Chondrocyte (in vitro differentiated cells): ENCODE results near the gene ANKRD30A. TPM values are rescaled to one million over a fixed set of nuclear protein-coding genes. Genes with fewer than 3 reads are reported as not detected.
"Not testable (repeated sequence)": the region's sequence is repeated elsewhere in the genome, so short reads cannot be mapped to it uniquely, and the experiment has no call there.

ENCODE experiments used
- DNase-seq: peaks from one replicate; pipeline ENCODE4 v3.0.0; 2021; ENCODE audit warnings: mixed read lengths, low spot score
- H3K27ac Mint-ChIP-seq: one replicate; pipeline ENCODE4 v1.8.0; 2021; ENCODE audit warnings: mild to moderate bottlenecking, moderate library complexity, mixed read lengths; ENCODE audit not compliant: unreplicated experiment
- H3K27me3 Mint-ChIP-seq: 2 replicates; pipeline ENCODE4 v1.8.0; 2021; ENCODE audit warnings: low read depth, mixed read lengths
- H3K36me3 Mint-ChIP-seq: 2 replicates; pipeline ENCODE4 v1.8.0; 2021; ENCODE audit warnings: low read depth, mixed read lengths
- H3K4me1 Mint-ChIP-seq: 2 replicates; pipeline ENCODE4 v1.8.0; 2021; ENCODE audit warnings: low read depth, mild to moderate bottlenecking, mixed read lengths
- H3K4me3 Mint-ChIP-seq: one replicate; pipeline ENCODE4 v1.8.0; 2021; ENCODE audit warnings: mild to moderate bottlenecking, moderate library complexity, mixed read lengths; ENCODE audit not compliant: unreplicated experiment
- H3K9me3 Mint-ChIP-seq: 2 replicates; pipeline ENCODE4 v1.8.0; 2021; ENCODE audit warnings: low read depth, mixed read lengths
- long read RNA-seq: library from polyadenylated mRNA; stranded (forward); transcript quantifications from one replicate; pipeline ENCODE4 v2.0.0, GENCODE V29; 2021
- total RNA-seq: library from RNA; stranded (reverse); gene quantifications from 3 replicates; pipeline ENCODE4 v1.2.1, GENCODE V29; 2021
- TF ChIP-seq, protein P1 (sequence below): fragments of 200-600 bp; sonication (generic); IDR thresholded peaks from 2 replicates; pipeline ENCODE4 v1.5.0; 2021; ENCODE audit warnings: antibody characterized with exemption, mild to moderate bottlenecking, moderate library complexity

Gene ANKRD30A, protein sequence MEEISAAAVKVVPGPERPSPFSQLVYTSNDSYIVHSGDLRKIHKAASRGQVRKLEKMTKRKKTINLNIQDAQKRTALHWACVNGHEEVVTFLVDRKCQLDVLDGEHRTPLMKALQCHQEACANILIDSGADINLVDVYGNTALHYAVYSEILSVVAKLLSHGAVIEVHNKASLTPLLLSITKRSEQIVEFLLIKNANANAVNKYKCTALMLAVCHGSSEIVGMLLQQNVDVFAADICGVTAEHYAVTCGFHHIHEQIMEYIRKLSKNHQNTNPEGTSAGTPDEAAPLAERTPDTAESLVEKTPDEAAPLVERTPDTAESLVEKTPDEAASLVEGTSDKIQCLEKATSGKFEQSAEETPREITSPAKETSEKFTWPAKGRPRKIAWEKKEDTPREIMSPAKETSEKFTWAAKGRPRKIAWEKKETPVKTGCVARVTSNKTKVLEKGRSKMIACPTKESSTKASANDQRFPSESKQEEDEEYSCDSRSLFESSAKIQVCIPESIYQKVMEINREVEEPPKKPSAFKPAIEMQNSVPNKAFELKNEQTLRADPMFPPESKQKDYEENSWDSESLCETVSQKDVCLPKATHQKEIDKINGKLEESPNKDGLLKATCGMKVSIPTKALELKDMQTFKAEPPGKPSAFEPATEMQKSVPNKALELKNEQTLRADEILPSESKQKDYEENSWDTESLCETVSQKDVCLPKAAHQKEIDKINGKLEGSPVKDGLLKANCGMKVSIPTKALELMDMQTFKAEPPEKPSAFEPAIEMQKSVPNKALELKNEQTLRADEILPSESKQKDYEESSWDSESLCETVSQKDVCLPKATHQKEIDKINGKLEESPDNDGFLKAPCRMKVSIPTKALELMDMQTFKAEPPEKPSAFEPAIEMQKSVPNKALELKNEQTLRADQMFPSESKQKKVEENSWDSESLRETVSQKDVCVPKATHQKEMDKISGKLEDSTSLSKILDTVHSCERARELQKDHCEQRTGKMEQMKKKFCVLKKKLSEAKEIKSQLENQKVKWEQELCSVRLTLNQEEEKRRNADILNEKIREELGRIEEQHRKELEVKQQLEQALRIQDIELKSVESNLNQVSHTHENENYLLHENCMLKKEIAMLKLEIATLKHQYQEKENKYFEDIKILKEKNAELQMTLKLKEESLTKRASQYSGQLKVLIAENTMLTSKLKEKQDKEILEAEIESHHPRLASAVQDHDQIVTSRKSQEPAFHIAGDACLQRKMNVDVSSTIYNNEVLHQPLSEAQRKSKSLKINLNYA (N-terminal part only)
- total RNA-seq, result not detected in 3 replicates
- long read RNA-seq, result 0 reads

DNA sequence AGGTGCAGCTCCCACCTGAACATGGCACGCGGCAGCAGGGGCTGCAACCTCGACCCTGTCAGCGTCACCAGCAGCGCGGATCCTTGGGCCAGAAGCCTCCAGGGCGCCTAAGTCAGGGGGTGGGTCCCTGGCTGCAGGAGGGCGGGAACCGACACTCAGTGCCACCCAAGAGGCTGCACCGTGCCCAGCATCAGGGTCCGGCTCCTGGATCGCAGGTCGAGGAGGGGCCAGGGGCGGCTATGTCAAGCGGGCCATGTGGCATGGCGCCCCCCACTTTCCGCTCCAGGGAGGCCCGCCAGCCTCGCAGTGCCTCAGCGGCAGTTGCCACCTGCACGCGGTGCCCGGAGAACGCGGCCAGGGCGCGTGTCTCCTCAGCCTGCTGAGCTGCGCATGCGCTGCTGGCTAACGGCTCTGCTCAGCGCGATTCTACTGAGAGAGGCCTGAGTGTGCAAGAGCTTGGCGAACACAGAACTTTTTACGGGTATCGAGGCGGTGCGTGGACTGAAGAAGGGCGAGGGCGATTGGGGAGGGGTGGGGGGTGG is at the start of gene ANKRD30A:
TSS of gene ANKRD30A (plus strand) at position 408 of the 542 bp plus-strand sequence. CDS start 190 bp downstream, outside the sequence.
- no peaks in the 10 kb centered on the region for H3K36me3 Mint-ChIP-seq
- H3K9me3 Mint-ChIP-seq, result peaks cover 6% of the 10 kb centered on the region
- TF ChIP-seq, protein P1, sequence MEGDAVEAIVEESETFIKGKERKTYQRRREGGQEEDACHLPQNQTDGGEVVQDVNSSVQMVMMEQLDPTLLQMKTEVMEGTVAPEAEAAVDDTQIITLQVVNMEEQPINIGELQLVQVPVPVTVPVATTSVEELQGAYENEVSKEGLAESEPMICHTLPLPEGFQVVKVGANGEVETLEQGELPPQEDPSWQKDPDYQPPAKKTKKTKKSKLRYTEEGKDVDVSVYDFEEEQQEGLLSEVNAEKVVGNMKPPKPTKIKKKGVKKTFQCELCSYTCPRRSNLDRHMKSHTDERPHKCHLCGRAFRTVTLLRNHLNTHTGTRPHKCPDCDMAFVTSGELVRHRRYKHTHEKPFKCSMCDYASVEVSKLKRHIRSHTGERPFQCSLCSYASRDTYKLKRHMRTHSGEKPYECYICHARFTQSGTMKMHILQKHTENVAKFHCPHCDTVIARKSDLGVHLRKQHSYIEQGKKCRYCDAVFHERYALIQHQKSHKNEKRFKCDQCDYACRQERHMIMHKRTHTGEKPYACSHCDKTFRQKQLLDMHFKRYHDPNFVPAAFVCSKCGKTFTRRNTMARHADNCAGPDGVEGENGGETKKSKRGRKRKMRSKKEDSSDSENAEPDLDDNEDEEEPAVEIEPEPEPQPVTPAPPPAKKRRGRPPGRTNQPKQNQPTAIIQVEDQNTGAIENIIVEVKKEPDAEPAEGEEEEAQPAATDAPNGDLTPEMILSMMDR, result no peak
- H3K27me3 Mint-ChIP-seq, result no peaks in the 10 kb centered on the region
- no peak for DNase-seq
- H3K4me1 Mint-ChIP-seq, result no peaks in the 10 kb centered on the region
- H3K4me3 Mint-ChIP-seq, result no peak within 1 kb of the TSS
- no peak within 1 kb of the TSS for H3K27ac Mint-ChIP-seq

DNA sequence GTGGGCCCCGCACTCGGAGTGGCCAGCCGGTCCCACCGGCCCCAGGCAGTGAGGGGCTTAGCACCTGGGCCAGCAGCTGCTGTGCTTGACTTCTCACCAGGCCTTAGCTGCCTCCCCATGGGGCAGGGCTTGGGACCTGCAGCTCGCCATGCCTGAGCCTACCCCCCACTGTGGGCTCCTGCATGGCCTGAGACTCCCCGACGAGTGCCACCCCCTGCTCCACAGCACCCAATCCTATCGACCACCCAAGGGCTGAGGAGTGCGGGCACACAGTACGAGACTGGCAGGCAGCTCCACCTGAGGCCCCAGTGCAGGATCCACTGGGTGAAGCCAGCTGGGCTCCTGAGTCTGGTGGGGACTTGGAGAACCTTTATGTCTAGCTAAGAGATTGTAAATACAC is 49.3 kb upstream of the ANKRD30A start:
- not testable (repeated sequence) for H3K4me1 Mint-ChIP-seq, H3K36me3 Mint-ChIP-seq, H3K27ac Mint-ChIP-seq, H3K4me3 Mint-ChIP-seq, DNase-seq, H3K27me3 Mint-ChIP-seq
- peaks cover 34% of the 10 kb centered on the region for H3K9me3 Mint-ChIP-seq

DNA sequence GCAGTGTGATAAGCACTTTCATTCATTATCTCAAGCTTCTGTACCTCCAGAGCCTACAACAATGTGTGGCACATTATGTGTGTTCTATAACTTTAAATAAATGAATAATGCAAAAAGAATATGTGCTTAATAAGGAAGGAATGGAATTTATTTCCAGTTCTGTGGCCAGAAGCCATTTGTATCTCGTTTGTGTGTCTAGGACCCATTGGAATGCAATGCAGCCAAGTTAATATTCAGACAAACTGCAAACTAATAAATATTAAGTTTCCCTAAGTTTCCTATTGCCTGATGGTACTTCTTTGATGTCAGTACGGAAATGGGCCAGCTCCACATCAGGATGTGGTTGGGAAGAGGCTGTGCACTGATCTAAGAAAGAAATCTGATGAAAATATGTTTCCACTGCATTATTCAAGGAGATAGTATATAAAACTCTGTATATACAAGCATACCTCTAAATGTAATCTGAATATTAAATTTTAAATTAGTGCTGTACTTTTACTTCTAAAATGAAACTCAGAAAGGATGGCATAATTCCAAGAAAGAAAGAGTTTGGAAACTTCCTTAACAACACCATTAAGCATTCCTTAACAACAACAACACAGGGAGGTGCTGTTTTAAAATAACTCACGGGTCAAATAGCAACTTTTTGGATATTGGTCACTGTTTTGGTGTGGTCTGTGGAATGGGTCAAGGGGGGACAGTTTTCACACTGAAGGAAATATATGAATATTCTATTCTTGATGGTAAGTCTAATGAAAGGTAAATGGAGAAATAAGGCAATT is 29.4 kb upstream of the ANKRD30A start:
- TF ChIP-seq, protein P1, result no peak
- Mint-ChIP-seq H3K27me3 (no peaks in the 10 kb centered on the region), H3K36me3 (no peaks in the 10 kb centered on the region), H3K4me3 (no peak overlapping the region), H3K4me1 (no peaks in the 10 kb centered on the region), H3K9me3 (peaks cover 57% of the 10 kb centered on the region), H3K27ac (no peak overlapping the region)
- no peak for DNase-seq

DNA sequence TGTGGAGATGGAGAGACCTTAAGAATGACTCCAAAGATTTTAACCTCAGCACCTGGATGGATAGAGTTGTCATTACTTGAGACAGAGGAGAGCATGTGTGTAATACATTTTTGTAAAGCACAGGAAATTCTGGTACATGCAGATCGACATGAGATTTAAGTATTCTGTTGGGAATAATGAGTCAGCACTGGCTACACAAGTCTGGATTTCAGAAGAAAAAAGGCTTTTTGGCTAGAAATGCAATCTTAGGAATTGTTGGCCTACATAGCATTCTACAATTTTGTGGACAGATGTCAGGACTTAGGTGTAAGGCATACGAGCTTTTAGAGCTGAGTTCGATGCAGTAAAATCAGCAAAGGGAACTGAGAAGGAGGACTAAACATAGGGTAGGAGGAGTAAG is 24.1 kb upstream of the ANKRD30A start:
- H3K9me3 Mint-ChIP-seq, result peaks cover 42% of the 10 kb centered on the region
- no peaks in the 10 kb centered on the region for H3K27me3 Mint-ChIP-seq

More for the DNA sequence above, 24.1 kb upstream of the ANKRD30A start:
- no peak overlapping the region for H3K4me3 Mint-ChIP-seq
- no peaks in the 10 kb centered on the region for H3K36me3 Mint-ChIP-seq
- H3K4me1 Mint-ChIP-seq, result no peaks in the 10 kb centered on the region
- H3K27ac Mint-ChIP-seq, result no peak overlapping the region
- DNase-seq, result no peak
- TF ChIP-seq, protein P1, result no peak
